ENCODE data around the gene COL21A1. TPM values are rescaled to one million over a fixed set of nuclear protein-coding genes. Genes with fewer than 3 reads are reported as not detected.

The COL21A1 gene
- total RNA-seq, 1 experiment from 2014 or later = 1.8 TPM

DNA sequence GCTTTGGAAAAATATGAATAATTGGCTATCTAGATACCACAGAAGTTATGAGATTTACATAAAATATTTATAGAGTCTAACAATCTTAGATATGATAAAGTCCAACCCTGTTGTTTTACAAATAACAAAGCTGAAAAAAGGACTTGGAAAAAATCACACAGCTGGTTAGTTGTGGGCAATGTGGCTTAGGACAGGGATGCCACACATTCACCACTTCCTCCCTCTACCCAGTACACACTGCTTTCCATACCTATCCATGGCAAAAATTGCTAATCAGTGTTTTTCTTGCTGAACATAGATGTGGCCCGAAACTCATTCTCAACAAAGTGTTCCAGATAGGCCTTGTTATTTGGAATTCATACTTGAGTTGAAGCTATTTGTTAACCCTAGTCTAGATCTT, 224.7 kb downstream of the COL21A1 start:
- no peak overlapping the region for H2BK12ac ChIP-seq (ENCODE audit: insufficient read length, low read depth, low read length)
- H2BK20ac ChIP-seq (ENCODE audit: low read depth, low read length, poor library complexity, severe bottlenecking) = no peak overlapping the region
- H3K27me3 Mint-ChIP-seq (ENCODE audit: low read depth) = no peaks in the 10 kb centered on the region
- no peak for DNase-seq
- no peak overlapping the region for H3K9ac ChIP-seq (ENCODE audit: extremely low read depth, insufficient read length, low read length)
- H3T11ph ChIP-seq (ENCODE audit: low read length) = no peak overlapping the region
- H3K27ac ChIP-seq (ENCODE audit: insufficient read length, low read depth, low read length) = no peak overlapping the region
- H4K91ac ChIP-seq (ENCODE audit: insufficient read length, low read depth, low read length) = no peak overlapping the region
- H3K36me3 Mint-ChIP-seq (ENCODE audit: insufficient read depth in 1 of 3, low read depth in 3 of 3) = no peaks in the 10 kb centered on the region
- H3K79me1 ChIP-seq (ENCODE audit: insufficient read depth, low read depth, low read length, poor library complexity, severe bottlenecking) = no peaks in the 10 kb centered on the region
- TF ChIP-seq, protein P1, sequence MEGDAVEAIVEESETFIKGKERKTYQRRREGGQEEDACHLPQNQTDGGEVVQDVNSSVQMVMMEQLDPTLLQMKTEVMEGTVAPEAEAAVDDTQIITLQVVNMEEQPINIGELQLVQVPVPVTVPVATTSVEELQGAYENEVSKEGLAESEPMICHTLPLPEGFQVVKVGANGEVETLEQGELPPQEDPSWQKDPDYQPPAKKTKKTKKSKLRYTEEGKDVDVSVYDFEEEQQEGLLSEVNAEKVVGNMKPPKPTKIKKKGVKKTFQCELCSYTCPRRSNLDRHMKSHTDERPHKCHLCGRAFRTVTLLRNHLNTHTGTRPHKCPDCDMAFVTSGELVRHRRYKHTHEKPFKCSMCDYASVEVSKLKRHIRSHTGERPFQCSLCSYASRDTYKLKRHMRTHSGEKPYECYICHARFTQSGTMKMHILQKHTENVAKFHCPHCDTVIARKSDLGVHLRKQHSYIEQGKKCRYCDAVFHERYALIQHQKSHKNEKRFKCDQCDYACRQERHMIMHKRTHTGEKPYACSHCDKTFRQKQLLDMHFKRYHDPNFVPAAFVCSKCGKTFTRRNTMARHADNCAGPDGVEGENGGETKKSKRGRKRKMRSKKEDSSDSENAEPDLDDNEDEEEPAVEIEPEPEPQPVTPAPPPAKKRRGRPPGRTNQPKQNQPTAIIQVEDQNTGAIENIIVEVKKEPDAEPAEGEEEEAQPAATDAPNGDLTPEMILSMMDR (conservative IDR thresholded peaks at IDR 0.05) = no peak
- no peaks in the 10 kb centered on the region for H3K27me3 ChIP-seq (ENCODE audit: insufficient read depth, low read length)
- no peak overlapping the region for H3K23ac ChIP-seq (ENCODE audit: insufficient read length, low read depth, low read length)
- H3K4me3 Mint-ChIP-seq = no peak overlapping the region
- no peak overlapping the region for H3K4me2 ChIP-seq (ENCODE audit: insufficient read depth, insufficient read length, low read length)
- H4K5ac ChIP-seq (ENCODE audit: insufficient read length, low read depth, low read length) = no peak overlapping the region
- no peaks in the 10 kb centered on the region for H4K20me1 ChIP-seq (ENCODE audit: control insufficient read depth, insufficient read depth, insufficient read length)
- H3K4me1 ChIP-seq (ENCODE audit: insufficient read depth, low read length) = no peaks in the 10 kb centered on the region; the same call in 1 of the 2 replicates
- no peak overlapping the region for H2BK15ac ChIP-seq (ENCODE audit: low read depth, low read length)
- H3K4me1 Mint-ChIP-seq = peaks cover 11 to 20% of the 10 kb centered on the region in 2 experiments
- no CpG with 5 or more reads among the region's 1 CpG for WGBS (ENCODE audit: extremely low coverage, insufficient read length, low lambda C conversion rate)
- no peak overlapping the region for H3K18ac ChIP-seq (ENCODE audit: insufficient read length, low read depth, low read length)
- H3K56ac ChIP-seq (ENCODE audit: insufficient read length, low read depth, low read length) = no peak overlapping the region
- no peak overlapping the region for H2BK5ac ChIP-seq (ENCODE audit: insufficient read length, low read length)
- H3K4ac ChIP-seq (ENCODE audit: low read depth, low read length) = no peak overlapping the region
- H4K8ac ChIP-seq (replicated peaks; ENCODE audit: insufficient read length, low read depth, low read length) = no peak overlapping the region
- H3K79me2 ChIP-seq (ENCODE audit: insufficient read depth, low read length) = no peaks in the 10 kb centered on the region
- no peak overlapping the region for H2AFZ ChIP-seq (ENCODE audit: low read length)
- H3K14ac ChIP-seq (ENCODE audit: insufficient read depth, low read length) = no peak overlapping the region
- H2BK120ac ChIP-seq (ENCODE audit: low read depth, low read length, poor library complexity, severe bottlenecking) = no peak overlapping the region
- no peaks in the 10 kb centered on the region for H3K9me3 Mint-ChIP-seq
- H3K9me3 ChIP-seq (ENCODE audit: control insufficient read depth, low read depth, low read length) = no peaks in the 10 kb centered on the region
- no peaks in the 10 kb centered on the region for H3K23me2 ChIP-seq (ENCODE audit: insufficient read length, low read depth, low read length, poor library complexity, severe bottlenecking)
- no peak overlapping the region; a peak in 1 of 7 replicates for H3K27ac Mint-ChIP-seq
- no peak overlapping the region for H2AK5ac ChIP-seq (ENCODE audit: insufficient read length, low read length)
